ENCODE measurements around the gene TFDP2. TPM values are rescaled to one million over a fixed set of nuclear protein-coding genes. Genes with fewer than 3 reads are reported as not detected.
"Not testable (repeated sequence)": the region's sequence is repeated elsewhere in the genome, so short reads cannot be mapped to it uniquely, and the experiment has no call there.

The TFDP2 gene
- total RNA-seq, 1 donor from 2014 or later: 69.0 TPM

GRCh38 chr3:142029791-142030190 is 119.6 kb downstream of the TFDP2 start:
- DNase-seq (ENCODE audit: low spot score) (no peak), ATAC-seq (no peak)
- intact Hi-C loops (cut with DNase I): no loop called here

- intact Hi-C loops (cut with DNase I): no loop called here
- ATAC-seq (no peak), DNase-seq (ENCODE audit: low spot score) (no peak)
Observed at GRCh38 chr3:142029052-142029642, 120.2 kb downstream of the TFDP2 start.

GRCh38 chr3:142028243-142028777 is 121.0 kb downstream of the TFDP2 start:
- DNase-seq (ENCODE audit: low spot score) (no peak), ATAC-seq (peak; percentile 78)
- intact Hi-C loops (cut with DNase I): no loop called here

- intact Hi-C loops (cut with DNase I): no loop called here
- DNase-seq (ENCODE audit: low spot score) (no peak), ATAC-seq (no peak)
Observed at GRCh38 chr3:142027735-142028134, 121.6 kb downstream of the TFDP2 start.

- no peak for ATAC-seq
- intact Hi-C loops (cut with DNase I): no loop called here
Observed at GRCh38 chr3:142027300-142027699, 122.0 kb downstream of the TFDP2 start.

GRCh38 chr3:142026333-142026732 is 123.0 kb downstream of the TFDP2 start:
- DNase-seq (ENCODE audit: low spot score) (no peak), ATAC-seq (no peak)
- intact Hi-C loops (cut with DNase I): no loop called here

More at GRCh38 chr3:142027300-142027699, 122.0 kb downstream of the TFDP2 start:
- DNase-seq (ENCODE audit: low spot score): no peak

- ATAC-seq (peak; percentile 38), DNase-seq (ENCODE audit: low spot score) (no peak)
- intact Hi-C loops (cut with DNase I): no loop called here
Observed at GRCh38 chr3:142022381-142022780, 127.0 kb downstream of the TFDP2 start.

- DNase-seq (ENCODE audit: low spot score) (no peak), ATAC-seq (no peak)
- intact Hi-C loops (cut with DNase I): no loop called here
Observed at GRCh38 chr3:142021127-142021526, 128.2 kb downstream of the TFDP2 start.

GRCh38 chr3:142019794-142020320 is 129.5 kb downstream of the TFDP2 start:
- DNase-seq (ENCODE audit: low spot score) (no peak), ATAC-seq (no peak)
- intact Hi-C loops (cut with DNase I): no loop called here

GRCh38 chr3:142013993-142014392 is 135.4 kb downstream of the TFDP2 start:
- intact Hi-C loops (cut with DNase I): no loop called here
- ATAC-seq: no peak
- DNase-seq (ENCODE audit: low spot score): no peak

- no peak for DNase-seq (ENCODE audit: low spot score)
- intact Hi-C loops (cut with DNase I): no loop called here
- no peak for ATAC-seq
Observed at GRCh38 chr3:142013326-142013980, 135.9 kb downstream of the TFDP2 start.

- ATAC-seq: no peak
- no peak for DNase-seq (ENCODE audit: low spot score)
- intact Hi-C loops (cut with DNase I): loop anchor here (5.0 kb wide), 1 partner anchor 1528 kb away; no protein-coding TSS in a partner anchor
Observed at GRCh38 chr3:142009029-142009428, 140.3 kb downstream of the TFDP2 start.

GRCh38 chr3:142007710-142008399 is 141.5 kb downstream of the TFDP2 start:
- no peak for ATAC-seq
- intact Hi-C loops (cut with DNase I): loop anchor here (5.0 kb wide), 1 partner anchor 1529 kb away; no protein-coding TSS in a partner anchor

GRCh38 chr3:142004957-142005356 is 144.4 kb downstream of the TFDP2 start:
- ATAC-seq; DNase-seq (ENCODE audit: low spot score): not testable (repeated sequence)
- intact Hi-C loops (cut with DNase I): loop anchor here (5.0 kb wide), 1 partner anchor 1532 kb away; no protein-coding TSS in a partner anchor

More at GRCh38 chr3:142007710-142008399, 141.5 kb downstream of the TFDP2 start:
- DNase-seq (ENCODE audit: low spot score): no peak

- no peak for ATAC-seq
- DNase-seq (ENCODE audit: low spot score): no peak
- intact Hi-C loops (cut with DNase I): no loop called here
Observed at GRCh38 chr3:142004025-142004424, 145.3 kb downstream of the TFDP2 start.

GRCh38 chr3:142003291-142003690 is 146.1 kb downstream of the TFDP2 start:
- intact Hi-C loops (cut with DNase I): no loop called here
- DNase-seq (ENCODE audit: low spot score) (no peak), ATAC-seq (no peak)

GRCh38 chr3:142000325-142000870 is 148.9 kb downstream of the TFDP2 start:
- DNase-seq (ENCODE audit: low spot score) (no peak), ATAC-seq (no peak)
- intact Hi-C loops (cut with DNase I): no loop called here

- DNase-seq (ENCODE audit: low spot score): no peak
- ATAC-seq: no peak
- intact Hi-C loops (cut with DNase I): no loop called here
Observed at GRCh38 chr3:141998669-141999290, 150.6 kb downstream of the TFDP2 start.

GRCh38 chr3:141996437-141996836 is 152.9 kb downstream of the TFDP2 start:
- ATAC-seq: no peak
- intact Hi-C loops (cut with DNase I): no loop called here
- no peak for DNase-seq (ENCODE audit: low spot score)
